C4-2B (cell line): Measurements from ENCODE around the gene CCL1.

Source experiments
- CTCF ChIP-seq: fragments of 450-650 bp; conservative IDR thresholded peaks from 2 replicates; pipeline ENCODE4 v1.5.1; 2017; ENCODE audit warnings: mild to moderate bottlenecking
- ZFX ChIP-seq: fragments of 450-650 bp; IDR thresholded peaks from 2 replicates; pipeline ENCODE4 v1.6.1; 2017

GRCh38 chr17:34399725-34400124, 36.7 kb upstream of the CCL1 start:
- no peak for TF ChIP-seq CTCF
- no peak for TF ChIP-seq ZFX
